Measurements from ENCODE around the gene PRPF39.

GRCh38 chr14:45038865-45039264, 45.1 kb upstream of the PRPF39 start:
- TF ChIP-seq CTCF (IDR thresholded peaks at IDR 0.05) = no peak
- no peak for TF ChIP-seq POLR2A (IDR thresholded peaks at IDR 0.05)

All from tibial nerve (tissue), 3 donors.